Peyer's patch (tissue), 4 donors: Measurements from ENCODE around the gene ELMO1.

Source experiments
- POLR2A ChIP-seq, 2 donors: fragments of 450-650 bp; IDR thresholded peaks; one replicate each; pipeline ENCODE4 v1.5.1; 2017; ENCODE audit warnings: antibody characterized with exemption in 2 of 2, mild to moderate bottlenecking in 2 of 2, moderate library complexity in 2 of 2
- TF ChIP-seq, protein P1 (sequence below), 6 experiments: fragments of 450-650 bp in 4 of 6; fragments of 200-600 bp in 2 of 6; sonication (generic) in 1 of 6; IDR thresholded peaks; one replicate each; pipeline ENCODE4 v1.5.1; 2017 to 2019; ENCODE audit warnings: antibody characterized with exemption in 6 of 6, mild to moderate bottlenecking in 3 of 6, moderate library complexity in 1 of 6

DNA sequence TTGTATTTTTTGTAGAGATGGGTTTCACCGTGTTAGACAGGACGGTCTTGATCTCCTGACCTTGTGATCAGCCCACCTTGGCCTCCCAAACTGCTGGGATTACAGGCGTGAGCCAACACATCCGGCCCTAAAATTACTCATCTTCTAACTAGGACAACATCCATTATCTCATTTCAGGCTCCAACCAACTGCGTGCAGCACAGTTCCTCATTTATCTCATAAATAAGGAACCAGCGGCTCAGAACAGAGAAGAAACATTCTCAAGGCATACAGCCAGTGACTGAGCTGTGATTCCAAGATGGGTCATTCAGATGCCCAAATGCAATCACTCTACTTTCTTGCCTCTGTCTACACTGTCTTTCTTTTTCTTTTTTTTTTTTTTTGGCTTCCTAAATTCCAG lies 356.1 kb downstream of the ELMO1 start:
- TF ChIP-seq, protein P1, sequence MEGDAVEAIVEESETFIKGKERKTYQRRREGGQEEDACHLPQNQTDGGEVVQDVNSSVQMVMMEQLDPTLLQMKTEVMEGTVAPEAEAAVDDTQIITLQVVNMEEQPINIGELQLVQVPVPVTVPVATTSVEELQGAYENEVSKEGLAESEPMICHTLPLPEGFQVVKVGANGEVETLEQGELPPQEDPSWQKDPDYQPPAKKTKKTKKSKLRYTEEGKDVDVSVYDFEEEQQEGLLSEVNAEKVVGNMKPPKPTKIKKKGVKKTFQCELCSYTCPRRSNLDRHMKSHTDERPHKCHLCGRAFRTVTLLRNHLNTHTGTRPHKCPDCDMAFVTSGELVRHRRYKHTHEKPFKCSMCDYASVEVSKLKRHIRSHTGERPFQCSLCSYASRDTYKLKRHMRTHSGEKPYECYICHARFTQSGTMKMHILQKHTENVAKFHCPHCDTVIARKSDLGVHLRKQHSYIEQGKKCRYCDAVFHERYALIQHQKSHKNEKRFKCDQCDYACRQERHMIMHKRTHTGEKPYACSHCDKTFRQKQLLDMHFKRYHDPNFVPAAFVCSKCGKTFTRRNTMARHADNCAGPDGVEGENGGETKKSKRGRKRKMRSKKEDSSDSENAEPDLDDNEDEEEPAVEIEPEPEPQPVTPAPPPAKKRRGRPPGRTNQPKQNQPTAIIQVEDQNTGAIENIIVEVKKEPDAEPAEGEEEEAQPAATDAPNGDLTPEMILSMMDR (IDR thresholded peaks at IDR 0.05) = no peak
- no peak for TF ChIP-seq POLR2A (IDR thresholded peaks at IDR 0.05)
